Measurements from ENCODE around the gene LLGL2. TPM values are rescaled to one million over a fixed set of nuclear protein-coding genes. Genes with fewer than 3 reads are reported as not detected.

LLGL2 gene
- total and polyA plus RNA-seq, 9 donors, result 0.20 to 45.4 (median 15.1) TPM

DNA sequence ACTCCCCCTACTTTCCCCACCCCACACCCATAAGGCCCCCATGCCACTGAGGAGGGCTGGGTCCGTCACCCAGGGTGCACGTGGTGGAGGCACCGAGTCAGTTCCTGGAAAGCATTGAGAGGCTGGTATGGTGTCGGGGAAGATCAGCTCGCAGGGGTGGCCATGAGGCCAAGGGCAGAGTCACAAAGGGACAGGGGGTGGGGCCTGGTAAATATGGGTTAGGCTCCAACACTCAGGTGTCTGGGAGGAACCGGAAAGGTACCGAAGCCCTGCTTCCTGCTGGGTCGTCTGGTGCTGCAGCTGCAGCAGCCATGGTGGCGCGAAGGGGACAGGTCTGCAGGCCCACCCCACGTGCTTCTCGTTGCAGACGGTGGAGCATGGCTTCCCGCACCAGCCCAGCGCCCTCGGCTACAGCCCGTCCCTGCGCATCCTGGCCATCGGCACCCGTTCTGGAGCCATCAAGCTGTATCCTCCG lies 30.2 kb downstream of the LLGL2 start:
- TF ChIP-seq POLR2A (IDR thresholded peaks at IDR 0.05) (no peak), EP300 (IDR thresholded peaks at IDR 0.05) (no peak)
- TF ChIP-seq, protein P1, sequence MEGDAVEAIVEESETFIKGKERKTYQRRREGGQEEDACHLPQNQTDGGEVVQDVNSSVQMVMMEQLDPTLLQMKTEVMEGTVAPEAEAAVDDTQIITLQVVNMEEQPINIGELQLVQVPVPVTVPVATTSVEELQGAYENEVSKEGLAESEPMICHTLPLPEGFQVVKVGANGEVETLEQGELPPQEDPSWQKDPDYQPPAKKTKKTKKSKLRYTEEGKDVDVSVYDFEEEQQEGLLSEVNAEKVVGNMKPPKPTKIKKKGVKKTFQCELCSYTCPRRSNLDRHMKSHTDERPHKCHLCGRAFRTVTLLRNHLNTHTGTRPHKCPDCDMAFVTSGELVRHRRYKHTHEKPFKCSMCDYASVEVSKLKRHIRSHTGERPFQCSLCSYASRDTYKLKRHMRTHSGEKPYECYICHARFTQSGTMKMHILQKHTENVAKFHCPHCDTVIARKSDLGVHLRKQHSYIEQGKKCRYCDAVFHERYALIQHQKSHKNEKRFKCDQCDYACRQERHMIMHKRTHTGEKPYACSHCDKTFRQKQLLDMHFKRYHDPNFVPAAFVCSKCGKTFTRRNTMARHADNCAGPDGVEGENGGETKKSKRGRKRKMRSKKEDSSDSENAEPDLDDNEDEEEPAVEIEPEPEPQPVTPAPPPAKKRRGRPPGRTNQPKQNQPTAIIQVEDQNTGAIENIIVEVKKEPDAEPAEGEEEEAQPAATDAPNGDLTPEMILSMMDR (IDR thresholded peaks at IDR 0.05), result no peak
- no peak for DNase-seq
- H3K9me3 ChIP-seq, result no peaks in the 10 kb centered on the region
- no peaks in the 10 kb centered on the region for H3K36me3 ChIP-seq
- no peak overlapping the region for H3K4me3 ChIP-seq
- intact Hi-C loops (cut with DNase I), result no loop called here
- H3K4me1 ChIP-seq (ENCODE audit: insufficient read depth), result peaks cover 10% of the 10 kb centered on the region
- 91 to 93% (median 92%) methylated on average over 18 to 21 of the region's 21 CpGs for WGBS, 3 donors
- H3K27me3 ChIP-seq, result no peaks in the 10 kb centered on the region
- H3K27ac ChIP-seq, result no peak overlapping the region

GRCh38 chr17:75557075-75557851 lies 31.8 kb downstream of the LLGL2 start:
- no peak overlapping the region for H3K4me3 ChIP-seq
- peak; percentile 31 to 72 (median 66) for DNase-seq
- no peaks in the 10 kb centered on the region for H3K9me3 ChIP-seq
- TF ChIP-seq POLR2A (IDR thresholded peaks at IDR 0.05), result no peak
- TF ChIP-seq, protein P1 (IDR thresholded peaks at IDR 0.05), result no peak
- 31 to 41% (median 34%) methylated on average over 15 of the region's 15 CpGs for WGBS, 3 donors
- H3K27me3 ChIP-seq, result no peaks in the 10 kb centered on the region
- H3K27ac ChIP-seq, result peak overlapping the region in 1 of 2 donors; percentile 43
- H3K36me3 ChIP-seq, result no peaks in the 10 kb centered on the region
- H3K4me1 ChIP-seq (ENCODE audit: insufficient read depth), result peaks cover 13% of the 10 kb centered on the region
- intact Hi-C loops (cut with DNase I), result no loop called here

GRCh38 chr17:75557852-75558665 lies 32.6 kb downstream of the LLGL2 start:
- intact Hi-C loops (cut with DNase I), result no loop called here
- Histone ChIP-seq H3K36me3 (no peaks in the 10 kb centered on the region), H3K9me3 (no peaks in the 10 kb centered on the region), H3K27ac (peak overlapping the region in 1 of 2 donors; percentile 43), H3K4me3 (no peak overlapping the region), H3K27me3 (no peaks in the 10 kb centered on the region), H3K4me1 (ENCODE audit: insufficient read depth) (peaks cover 14% of the 10 kb centered on the region)
- no peak for DNase-seq
- no peak for TF ChIP-seq POLR2A (IDR thresholded peaks at IDR 0.05)
- TF ChIP-seq EP300 (IDR thresholded peaks at IDR 0.05), result no peak
- TF ChIP-seq, protein P1 (IDR thresholded peaks at IDR 0.05), result no peak
- 88 to 91% (median 88%) methylated on average over 18 of the region's 18 CpGs for WGBS, 3 donors

- Histone ChIP-seq H3K4me3 (no peak overlapping the region), H3K4me1 (ENCODE audit: insufficient read depth) (peaks cover 14% of the 10 kb centered on the region), H3K27ac (no peak overlapping the region), H3K36me3 (no peaks in the 10 kb centered on the region), H3K27me3 (no peaks in the 10 kb centered on the region), H3K9me3 (no peaks in the 10 kb centered on the region)
- intact Hi-C loops (cut with DNase I), result no loop called here
- WGBS, 3 donors, result 71 to 89% (median 84%) methylated on average over 33 to 37 of the region's 38 CpGs
- DNase-seq, result no peak
- TF ChIP-seq EP300 (IDR thresholded peaks at IDR 0.05), result no peak
- TF ChIP-seq POLR2A (IDR thresholded peaks at IDR 0.05), result no peak
- TF ChIP-seq, protein P1 (IDR thresholded peaks at IDR 0.05), result no peak
Observed at GRCh38 chr17:75558666-75559530, 33.4 kb downstream of the LLGL2 start.
